NCI-H774 (cell line): Measurements from ENCODE around the gene ACOX1.

ENCODE experiments used
- DNase-seq: peaks from one replicate; lab custom pipeline; 2025; lab: John Stamatoyannopoulos, UW

ACOX1 gene

DNA sequence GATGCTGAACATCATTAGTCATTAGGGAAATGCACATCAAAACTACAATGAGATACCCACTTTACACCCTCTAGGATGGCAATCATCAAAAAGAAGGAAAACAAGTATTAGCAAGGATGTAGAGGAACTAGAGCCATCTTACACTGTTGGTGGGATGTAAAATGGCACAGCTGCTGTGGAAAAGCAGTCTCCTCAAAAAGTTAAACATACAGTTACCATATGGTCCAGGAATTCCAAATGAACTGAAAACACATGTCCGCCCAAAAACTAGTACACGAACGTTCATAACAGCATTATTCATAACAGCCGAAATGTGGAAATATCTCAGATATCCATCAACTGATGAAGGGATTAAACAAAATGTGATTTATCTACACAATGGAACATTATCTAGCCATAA, 45.2 kb downstream of the ACOX1 start:
- no peak for DNase-seq

DNA sequence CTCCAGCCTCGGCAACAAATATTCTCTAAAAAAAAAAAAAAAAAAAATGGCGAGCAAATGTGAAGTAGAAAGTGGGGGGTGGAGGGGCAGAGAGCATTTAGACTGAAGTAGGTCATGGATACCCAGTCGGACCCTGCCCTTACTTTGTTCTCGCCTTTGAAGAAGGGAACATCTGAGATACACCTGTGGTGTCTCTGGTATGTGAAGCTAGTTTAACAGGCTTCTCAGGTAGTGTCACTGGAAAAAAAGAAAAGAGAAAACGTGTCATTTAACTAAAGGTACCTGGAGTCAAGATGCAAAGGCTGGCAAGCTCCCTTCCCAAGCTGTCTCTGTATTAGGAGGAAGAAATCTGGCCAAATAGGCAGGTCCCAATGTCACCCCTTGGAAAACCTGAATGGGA, 46.1 kb downstream of the ACOX1 start:
- DNase-seq, result no peak

DNA sequence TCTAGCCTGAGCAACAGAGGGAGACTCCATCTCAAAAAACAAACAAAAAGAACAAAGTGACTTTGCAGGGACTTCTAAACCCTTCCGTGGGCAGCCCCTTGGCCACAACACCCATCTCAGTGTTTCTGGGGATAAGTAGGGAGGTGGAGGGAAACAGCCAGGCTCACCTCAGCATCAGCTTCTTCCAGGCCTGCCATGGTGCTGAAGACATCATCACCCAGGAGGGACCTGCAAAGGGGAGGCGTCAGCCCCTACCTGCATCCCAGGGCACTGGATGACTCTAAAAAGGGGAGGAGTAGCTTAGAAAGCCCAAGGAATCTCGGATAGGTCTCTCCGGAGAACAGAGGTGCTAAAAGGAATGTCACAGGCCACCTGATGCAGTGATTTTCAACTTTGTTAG, 47.9 kb downstream of the ACOX1 start:
- no peak for DNase-seq

DNA sequence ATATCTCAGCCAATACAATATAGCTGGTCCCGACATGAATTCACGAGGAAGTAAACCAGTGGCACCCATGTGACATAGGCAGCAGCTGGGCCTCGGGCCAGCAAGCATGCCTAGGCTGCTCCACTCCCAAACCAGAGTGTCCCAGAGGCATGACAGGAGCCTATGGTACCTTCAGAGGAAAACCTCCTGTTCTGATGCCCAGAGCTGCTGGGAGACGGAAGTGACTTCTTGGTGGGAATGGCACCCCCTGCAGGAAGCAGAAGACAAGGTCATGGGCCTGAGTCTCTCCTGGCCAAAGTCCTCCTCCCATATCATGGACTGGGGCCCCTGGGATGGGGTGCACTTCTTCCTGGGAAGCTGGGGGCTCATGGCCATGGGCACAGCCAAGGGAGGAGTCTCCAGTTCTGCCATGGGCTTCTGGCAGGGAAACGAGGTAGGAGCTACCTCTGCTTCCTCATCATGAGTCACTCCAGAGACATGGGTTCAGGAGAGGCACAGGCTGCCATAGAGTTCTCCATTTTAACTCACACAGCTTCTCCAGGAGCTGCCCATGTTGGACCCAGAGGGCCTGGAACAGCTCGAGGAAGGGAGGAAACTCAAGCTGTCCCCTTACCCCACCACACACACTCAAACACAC, 51.6 kb downstream of the ACOX1 start:
- DNase-seq, result no peak

DNA sequence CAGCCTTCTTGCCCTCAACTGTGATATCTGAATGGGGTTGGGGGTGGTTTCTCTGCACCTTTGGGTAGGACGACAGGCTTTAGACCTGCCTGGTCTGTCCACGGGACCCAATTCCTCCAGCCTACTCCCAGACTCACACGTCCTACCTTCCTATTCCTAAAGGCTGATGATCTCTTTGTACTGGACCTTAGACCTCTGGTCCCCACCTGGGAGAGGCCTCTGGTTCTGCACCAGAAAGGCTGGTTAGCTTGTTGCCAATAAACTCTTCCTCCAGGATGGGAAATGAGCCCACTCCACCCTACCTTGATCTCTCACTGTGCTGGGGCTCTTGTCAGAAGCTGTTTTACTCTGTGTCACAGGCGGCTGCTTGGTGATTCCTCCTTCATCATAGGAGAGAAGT, 52.5 kb downstream of the ACOX1 start:
- DNase-seq, result no peak

DNA sequence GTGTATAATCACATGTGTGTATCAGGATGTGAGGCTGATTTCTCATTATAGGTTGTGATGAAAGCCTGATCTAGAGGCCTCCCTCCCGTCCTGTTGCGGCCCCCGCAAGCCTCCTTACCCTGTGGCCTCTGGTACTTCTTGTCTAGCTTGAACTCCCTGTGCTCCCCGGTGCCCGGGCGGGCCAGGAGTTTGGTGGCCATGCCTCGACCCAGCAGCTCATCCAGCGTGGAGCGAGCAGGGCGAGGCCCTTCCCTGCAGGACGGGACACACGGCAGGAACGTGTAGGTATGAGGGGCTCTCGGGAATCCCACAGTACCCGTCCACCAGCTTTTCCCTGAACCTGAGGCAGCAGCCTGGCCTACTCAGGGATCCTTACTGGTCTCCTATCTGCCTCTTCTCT, 53.1 kb downstream of the ACOX1 start:
- no peak for DNase-seq

DNA sequence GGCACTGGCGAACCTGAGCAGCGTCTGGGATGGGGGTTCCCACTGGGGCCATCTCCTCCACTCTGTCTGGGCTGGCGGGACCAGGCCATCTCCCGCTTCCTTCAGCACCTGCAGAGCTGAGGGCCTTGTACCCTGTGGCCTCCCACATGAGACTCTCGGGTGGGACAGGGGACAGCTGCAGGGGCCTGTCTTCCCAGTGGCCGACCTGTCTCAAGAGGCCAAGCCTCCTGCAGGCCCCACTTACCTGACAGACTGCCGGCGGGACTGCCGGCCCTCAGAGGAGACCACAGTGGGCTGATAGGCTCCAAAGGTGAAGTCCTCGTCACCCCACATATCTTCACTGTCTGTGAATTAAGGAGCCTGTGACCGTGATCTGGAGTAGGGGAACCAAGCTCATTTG, 53.9 kb downstream of the ACOX1 start:
- no peak for DNase-seq

DNA sequence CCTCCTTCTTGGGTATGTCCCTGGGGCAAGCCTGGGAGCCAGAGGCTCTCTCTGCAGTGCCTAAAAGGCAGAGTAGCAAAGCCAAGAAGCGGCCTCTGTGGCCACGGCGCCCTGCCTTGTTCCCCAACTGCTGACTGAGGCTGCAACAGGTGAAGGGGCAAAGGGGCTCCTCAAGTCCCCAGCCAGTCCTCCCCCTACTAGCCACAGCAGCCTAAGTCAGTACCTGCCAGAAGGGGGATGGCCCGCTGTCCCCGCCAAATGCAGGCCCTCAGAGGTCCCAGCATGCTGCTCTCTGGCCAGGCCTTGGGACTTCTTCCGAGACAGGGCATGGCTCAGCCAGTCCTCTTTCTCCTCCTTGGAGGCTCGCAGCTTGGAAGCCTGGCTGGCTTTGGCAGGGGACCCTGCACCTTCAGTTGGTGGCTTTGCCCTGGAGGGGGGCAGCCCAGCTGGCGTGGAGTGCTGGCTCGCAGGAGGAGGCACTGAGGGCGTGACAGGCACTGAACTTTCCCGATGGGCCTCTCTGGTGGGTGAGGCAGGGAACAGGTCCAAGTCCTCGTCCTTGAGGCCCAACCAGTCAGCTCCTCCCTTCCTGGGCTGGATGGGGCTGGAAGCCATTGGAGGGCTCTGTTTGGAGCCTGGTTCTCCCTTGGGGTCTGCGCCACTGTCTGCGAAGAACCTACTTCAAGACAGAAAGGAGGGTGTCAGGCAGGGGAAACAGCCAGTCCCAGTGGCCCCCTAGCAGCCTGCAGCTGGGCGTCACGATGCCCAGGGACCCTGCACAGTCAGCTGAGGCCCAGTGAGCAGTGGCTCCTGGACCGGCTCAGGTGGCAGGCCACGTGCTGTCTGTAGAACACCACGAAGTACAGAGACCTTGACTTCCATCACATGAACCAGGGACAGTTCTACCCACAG, 55.7 kb downstream of the ACOX1 start:
- no peak for DNase-seq

DNA sequence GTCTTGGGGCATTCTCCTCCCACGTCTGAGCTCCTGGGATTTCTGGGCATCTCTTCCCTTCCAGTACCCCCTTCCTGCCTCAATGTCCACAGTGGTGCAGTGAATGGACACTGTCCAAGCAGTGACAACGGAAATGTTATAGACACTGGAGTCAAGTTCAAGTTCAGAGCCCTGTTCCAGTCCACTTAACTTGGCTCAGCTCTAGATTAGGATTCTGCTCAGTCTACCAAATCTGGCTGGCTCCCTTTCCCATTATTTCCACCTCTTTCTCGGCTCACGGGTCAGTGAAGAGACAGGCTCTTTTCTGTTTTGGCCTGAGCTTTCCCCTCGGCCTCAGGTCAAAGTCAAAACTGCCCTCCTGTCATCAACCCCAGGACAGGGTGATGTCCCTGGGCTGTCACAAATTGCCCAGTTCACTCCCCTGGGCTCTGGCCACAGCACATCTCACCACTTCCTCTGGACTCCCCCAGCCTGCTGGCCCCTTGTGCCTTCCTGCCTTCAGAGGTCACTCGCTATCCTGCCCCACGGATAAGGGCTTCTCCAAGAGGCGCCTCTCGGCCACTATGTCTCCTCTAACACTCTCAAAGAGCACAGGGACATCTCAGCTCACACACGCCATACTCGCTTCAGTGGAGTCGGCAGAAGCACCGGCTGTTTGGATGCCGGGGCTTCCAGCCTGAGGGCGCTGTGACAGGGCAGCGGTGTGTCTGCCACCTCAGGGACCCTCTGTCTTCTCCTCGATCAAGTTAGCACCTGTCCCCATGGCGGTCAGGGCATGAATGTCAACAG, 56.6 kb downstream of the ACOX1 start:
- no peak for DNase-seq

DNA sequence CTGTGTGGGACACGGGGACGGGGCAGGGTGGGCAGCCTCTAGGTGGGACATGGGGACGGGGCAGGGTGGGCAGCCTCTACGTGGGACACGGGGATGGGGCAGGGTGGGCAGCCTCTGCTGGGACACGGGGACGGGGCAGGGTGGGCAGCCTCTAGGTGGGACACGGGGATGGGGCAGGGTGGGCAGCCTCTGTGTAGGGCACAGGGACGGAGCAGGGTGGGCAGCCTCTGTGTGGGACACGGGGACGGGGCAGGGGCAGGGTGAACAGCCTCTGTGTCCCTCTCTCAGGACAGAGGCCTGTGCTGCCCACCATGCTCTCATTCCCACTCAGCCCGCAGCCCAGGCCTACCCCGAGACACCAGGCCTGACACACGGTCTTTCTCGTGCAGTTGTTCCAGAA, 57.4 kb downstream of the ACOX1 start:
- no peak for DNase-seq

DNA sequence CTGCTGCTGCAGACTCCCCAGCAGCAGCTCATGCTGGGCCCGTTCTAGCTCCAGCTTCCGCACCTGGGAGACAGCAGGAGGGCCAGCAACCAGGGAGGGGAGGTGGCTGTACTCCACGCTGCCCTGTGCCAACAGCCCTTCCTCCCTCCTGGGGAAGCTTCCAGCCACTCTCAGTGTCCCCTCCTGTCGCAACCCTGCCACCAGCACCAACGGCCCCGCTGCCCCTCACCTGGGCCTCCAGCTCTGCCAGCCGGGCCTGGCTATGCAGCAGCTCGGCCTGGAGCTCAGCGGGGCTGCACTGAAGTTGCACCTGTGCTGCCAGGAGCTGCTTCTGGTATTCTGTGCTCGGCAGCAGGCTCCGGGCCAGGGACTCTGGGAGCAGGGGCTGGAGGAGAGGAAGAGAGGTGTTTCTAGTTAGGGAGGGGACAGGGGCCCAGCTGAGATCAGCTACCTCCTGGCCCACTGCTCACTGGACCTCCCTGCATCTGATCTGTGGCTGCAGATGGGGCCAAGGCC, 58.9 kb downstream of the ACOX1 start:
- DNase-seq, result no peak

DNA sequence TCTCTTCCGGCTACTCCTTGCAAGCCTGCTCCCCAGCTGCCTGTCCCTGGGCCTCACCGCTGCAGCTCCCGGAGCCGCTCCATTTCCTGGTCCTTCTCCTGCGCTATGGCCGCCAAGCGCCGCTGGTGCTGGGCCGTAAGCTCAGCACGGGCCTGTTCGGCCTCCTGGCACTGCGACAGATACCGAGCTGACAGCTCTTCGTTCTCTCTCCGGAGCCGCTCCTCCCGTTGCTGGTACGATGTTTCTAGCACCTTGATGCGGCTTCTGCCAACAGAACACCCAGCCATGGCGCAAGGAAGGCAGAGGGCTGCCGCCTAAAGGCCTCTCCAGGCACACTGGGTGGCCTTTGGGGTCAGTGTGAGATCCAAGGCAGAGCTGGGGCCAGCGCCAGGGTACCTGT, 59.4 kb downstream of the ACOX1 start:
- DNase-seq, result no peak

DNA sequence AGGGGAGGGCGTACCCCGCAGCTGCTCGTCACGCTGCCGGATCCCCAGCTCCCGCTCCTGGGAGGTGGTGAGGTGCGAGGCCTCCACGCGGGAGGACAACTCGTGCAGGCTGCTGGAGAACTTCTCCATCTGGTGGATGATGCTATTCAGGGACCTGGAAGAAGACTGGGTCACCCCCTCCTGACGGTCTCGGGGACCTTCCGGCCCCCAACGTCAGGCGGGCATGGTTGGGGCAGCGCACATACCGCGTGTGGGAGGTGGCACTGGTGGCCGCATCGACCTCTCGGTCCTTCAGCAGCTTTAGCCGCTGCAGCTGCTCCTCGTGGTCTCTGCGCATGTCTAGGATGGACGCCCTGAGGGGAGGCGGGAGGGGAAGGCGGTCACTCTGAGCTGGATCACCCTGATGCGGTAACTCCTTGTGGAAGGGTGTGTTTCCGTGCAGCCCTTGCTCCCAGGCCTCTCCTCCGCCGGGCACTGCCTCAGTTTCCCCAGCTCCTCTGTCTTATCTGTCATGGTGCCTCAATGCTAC, 61.0 kb downstream of the ACOX1 start:
- no peak for DNase-seq

DNA sequence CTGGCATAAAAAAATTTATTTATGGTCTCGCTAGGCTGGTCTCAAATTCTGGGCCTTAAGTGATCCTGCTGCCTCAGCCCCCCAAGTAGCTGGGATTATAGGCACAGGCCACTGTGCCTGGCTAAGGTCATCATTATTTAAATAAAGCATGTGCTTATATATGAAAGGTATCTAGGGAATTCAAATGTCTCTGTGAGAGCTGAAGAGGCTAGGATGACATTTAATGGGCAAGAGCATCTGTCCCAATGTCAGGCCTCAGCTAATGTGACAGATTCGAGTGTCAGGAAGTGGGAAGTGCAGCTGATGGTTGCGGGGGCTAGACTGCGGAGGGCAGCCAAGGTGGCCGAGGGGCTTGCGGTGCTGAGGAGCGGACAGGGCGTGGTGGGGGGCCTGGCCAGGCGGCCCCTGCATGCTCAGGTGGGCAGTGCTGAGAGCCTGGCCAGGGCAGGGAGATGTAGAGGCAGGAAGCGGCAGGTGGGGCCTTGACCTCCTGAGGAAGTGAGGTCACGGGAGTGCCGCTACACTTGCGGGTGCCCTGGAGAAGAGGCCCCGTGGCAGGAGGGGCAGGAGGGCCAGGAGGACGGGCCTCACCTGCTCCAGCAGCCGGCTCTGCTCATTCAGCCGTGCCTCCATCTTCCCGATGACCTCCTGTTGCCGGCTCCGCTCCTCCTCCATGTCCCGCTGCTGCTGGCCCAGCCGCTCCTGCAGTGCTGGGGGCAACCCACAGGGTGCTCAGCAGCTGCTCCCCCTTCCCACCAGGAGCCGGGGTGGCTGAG, 61.6 kb downstream of the ACOX1 start:
- no peak for DNase-seq

DNA sequence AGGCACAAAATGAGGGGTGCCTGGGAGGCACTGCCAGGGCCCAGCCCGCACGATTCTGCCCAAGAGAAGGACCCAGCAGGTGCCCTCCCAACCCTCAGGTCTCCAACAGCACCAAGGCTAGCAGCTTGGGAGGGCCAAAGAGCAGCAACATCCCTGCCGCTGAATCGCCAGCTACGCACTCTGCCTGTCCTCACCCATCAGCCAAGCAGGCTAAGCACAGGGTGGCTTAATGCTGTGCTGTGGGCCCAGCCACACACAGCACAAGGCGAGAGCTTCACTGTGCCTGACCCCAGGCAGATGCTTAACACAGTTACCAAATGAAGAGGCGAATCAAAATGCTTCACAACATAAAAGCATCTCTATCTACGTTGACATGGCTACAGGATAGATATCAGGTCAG, 63.7 kb downstream of the ACOX1 start:
- DNase-seq, result no peak

DNA sequence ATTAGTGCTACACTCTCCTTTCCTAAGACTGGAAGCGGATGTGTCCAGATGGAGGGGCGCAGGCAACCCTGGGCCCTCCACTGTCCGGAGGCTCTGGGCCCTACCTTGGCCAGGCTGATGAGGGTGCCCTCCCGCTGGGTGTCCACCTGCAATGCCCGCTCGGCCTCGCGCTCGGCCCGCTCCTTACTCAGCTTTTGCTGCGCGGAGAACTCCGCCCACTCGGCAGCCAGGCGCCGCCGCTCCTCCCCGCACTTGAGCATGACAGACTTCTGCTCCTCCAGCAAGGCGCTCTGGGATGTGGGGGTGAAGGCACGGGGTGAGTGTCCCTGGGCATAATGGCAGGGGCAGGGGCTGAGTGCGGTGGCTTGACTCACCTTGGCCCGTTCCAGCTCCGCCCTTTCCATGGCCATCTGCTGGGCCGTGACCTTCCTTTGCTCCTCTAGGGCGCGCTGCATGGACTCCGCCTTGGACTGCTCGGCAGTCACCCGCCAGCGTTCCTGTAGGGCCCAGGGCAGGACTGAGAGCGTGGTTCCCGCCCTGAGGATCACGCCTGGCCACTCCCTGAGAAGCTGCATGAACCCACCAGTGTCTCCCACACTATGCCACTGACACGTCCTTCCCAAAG, 64.2 kb downstream of the ACOX1 start:
- DNase-seq, result no peak

DNA sequence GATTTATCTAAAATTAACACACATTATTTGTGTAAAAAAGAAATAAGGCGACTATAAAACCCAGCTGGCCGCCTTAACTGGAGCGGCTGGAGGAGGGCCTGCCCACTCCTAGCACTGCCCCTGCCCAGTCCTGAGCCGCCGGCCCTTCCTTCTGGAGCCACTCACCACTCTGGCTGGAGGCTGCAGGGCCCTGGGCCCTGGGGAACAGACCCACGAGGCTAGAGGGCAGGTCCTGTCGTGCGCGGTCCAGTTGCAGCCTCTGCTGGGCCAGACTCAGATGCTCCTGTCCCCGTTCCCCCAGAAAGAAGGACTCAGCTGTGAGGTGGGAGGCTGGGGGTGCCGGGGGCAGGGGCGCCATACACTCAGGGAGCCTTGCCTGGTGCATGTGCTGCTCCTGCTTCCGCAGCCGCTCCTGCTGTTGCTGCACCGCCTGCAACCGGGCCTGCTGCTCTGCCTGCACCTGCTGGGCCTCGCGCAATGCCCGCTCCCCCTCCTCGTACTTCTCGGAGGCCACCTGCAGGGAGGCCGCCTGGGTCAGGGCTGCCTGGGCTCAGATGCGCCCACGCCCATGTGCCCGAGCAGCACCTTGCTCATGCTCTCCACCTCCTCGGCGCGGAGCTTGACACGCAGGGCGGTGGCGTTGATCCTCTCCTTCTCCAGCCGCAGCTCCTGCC, 65.3 kb downstream of the ACOX1 start:
- DNase-seq, result no peak

DNA sequence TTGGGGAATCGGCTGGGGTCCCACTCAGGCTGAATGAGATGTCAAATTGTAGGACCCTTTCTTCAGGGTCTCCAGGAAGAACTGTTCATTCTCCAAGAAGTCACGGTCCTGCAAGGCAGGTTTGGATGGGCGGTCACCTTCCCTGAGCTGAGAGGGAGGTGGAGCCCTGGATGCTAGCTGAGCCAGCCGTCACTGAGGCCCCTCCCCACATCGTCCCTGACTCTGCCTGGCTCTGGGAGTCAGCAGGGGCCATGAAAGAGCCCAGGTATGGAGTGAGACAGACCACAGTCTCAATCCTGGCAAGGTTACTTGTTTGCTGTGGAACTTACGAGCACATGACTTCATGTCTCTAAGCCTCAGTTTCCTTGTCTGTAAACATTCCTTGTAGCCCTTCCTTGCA, 68.3 kb downstream of the ACOX1 start:
- peak; percentile 47 for DNase-seq

DNA sequence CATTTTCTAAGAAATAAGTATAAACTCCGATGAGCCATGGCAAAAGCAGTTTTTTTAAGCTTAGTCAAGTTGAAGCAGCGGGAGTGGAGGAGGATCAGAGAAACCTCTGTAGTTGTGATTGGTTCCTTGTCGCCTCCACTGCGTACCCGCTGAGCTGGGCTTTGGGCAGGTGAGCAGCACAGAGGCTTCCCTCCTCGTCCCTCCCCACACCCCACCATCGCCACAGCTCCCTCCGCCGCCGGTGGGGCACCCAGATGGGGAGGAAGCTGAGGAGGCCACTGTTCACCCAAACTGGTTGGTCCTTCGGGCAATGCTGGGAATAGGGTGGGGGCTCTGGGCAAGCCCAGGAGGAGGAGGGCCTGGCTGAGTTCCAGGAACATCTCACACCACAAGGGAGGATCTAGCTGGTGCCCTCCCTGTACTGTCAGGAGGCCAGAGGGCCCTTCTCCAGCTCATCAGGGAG, 69.1 kb downstream of the ACOX1 start:
- DNase-seq, result peak; percentile 89

DNA sequence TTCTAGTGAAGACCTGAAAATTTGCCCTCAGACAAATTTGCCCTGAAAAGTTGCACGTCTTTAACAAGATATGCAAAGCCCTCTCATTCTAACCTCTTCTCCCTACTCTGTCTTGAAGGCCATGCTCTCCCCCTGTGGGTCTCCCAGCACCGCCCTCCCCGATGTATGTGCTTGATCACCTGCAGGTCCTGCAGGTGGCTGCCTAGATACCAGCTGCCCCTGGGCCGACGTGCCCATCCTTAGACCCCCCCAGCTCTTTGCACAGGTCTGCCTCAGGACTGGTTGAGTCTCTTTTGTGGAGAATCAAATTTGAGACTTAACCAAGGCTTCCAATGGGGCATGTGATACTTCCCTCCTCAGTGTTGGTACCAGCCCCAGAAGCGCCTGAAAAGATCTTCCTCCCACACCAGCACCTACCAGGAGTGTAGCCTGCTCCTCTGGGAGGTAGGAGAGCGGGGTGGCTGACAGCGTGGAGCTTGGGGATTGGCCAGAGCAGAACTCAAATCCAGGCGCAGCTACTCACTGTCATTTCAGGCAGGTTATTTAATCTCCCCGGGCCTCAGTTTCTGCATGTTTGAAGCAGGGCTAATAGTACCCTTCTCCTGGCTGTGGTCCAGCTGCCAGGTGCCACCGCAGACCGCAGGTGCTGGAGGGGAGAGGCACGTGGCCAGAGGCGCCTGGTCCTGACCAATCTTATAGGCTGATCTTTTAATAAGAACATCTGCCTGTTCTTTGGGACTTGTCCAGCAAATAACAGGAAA, 69.7 kb downstream of the ACOX1 start:
- DNase-seq, result peak; percentile 92
